HepG2 (cell line): Measurements from ENCODE around the gene TEX26. TPM values are rescaled to one million over a fixed set of nuclear protein-coding genes. Genes with fewer than 3 reads are reported as not detected.

Experiments
- GATA4 ChIP-seq: sonication (generic); IDR thresholded peaks from 2 replicates; pipeline ENCODE4 v1.6.1; 2016; ENCODE audit warnings: antibody characterized with exemption, low read depth, borderline replicate concordance
- MTERF4 ChIP-seq: sonication (generic); formaldehyde crosslinking; IDR thresholded peaks from 2 replicates; pipeline ENCODE4 v1.8.0; 2023; ENCODE audit warnings: mild to moderate bottlenecking, missing genetic modification reagents
- PITX1 ChIP-seq: sonication (generic); formaldehyde crosslinking; IDR thresholded peaks from 2 replicates; pipeline ENCODE4 v1.5.1; 2020; ENCODE audit warnings: mild to moderate bottlenecking, missing genetic modification reagents
- REST ChIP-seq, 2 experiments: IDR thresholded peaks; 2 replicates each; pipeline ENCODE4 v1.6.1; 2011 to 2012; ENCODE audit warnings: low read length in 2 of 2, borderline replicate concordance in 1 of 2, low read depth in 1 of 2, mild to moderate bottlenecking in 1 of 2, moderate library complexity in 1 of 2
- RNF219 ChIP-seq: sonication (generic); formaldehyde crosslinking; IDR thresholded peaks from 2 replicates; pipeline ENCODE4 v1.5.0; 2020; ENCODE audit warnings: mild to moderate bottlenecking, missing genetic modification reagents
- YY1 ChIP-seq: IDR thresholded peaks from 2 replicates; pipeline ENCODE4 v1.6.1; 2011; ENCODE audit warnings: low read length, low read depth, moderate library complexity, mild to moderate bottlenecking; ENCODE audit not compliant: insufficient read depth, insufficient replicate concordance
- ZBTB25 ChIP-seq: IDR thresholded peaks from 2 replicates; pipeline ENCODE4 v1.6.1; 2018; ENCODE audit warnings: missing genetic modification reagents
- ZNF274 ChIP-seq: sonication (generic); formaldehyde crosslinking; IDR thresholded peaks from 2 replicates; pipeline ENCODE4 v1.5.1; 2020; ENCODE audit warnings: mild to moderate bottlenecking, missing genetic modification reagents
- ZNF276 ChIP-seq: sonication (generic); formaldehyde crosslinking; IDR thresholded peaks from 2 replicates; pipeline ENCODE4 v1.4.0; 2020; ENCODE audit warnings: mild to moderate bottlenecking, low read depth, missing genetic modification reagents
- ZNF660 ChIP-seq: sonication (generic); formaldehyde crosslinking; IDR thresholded peaks from 2 replicates; pipeline ENCODE4 v1.5.1; 2020; ENCODE audit warnings: mild to moderate bottlenecking, low read depth, missing genetic modification reagents, borderline replicate concordance
- ZNF687 ChIP-seq: sonication (generic); formaldehyde crosslinking; IDR thresholded peaks from 2 replicates; pipeline ENCODE4 v1.5.1; 2020; ENCODE audit warnings: mild to moderate bottlenecking, missing genetic modification reagents, moderate library complexity
- polyA plus RNA-seq, 8 experiments: library from polyadenylated mRNA; depleted of rRNA in 3 of 8; stranded (reverse) in 7 of 8; unstranded in 1 of 8; fragments of >200 nt; fragmentation: Illumina TruSeq in 4 of 8; extraction: Trizol in 4 of 8; gene quantifications; 2 replicates each; pipeline versions ENCODE4 v1.2.1 to v1.2.3, GENCODE V29; 2011 to 2016; ENCODE audit warnings: low read depth in 4 of 8, missing spikeins in 1 of 8, mixed read lengths in 1 of 8; ENCODE audit not compliant: insufficient read depth in 1 of 8
- total RNA-seq, 5 experiments: library from RNA; depleted of rRNA; stranded (reverse); fragments of >200 nt; fragmentation: Illumina TruSeq; extraction: Trizol; gene quantifications; 2 replicates each; pipeline ENCODE4 v1.2.3, GENCODE V29; 2016; ENCODE audit warnings: low read depth in 1 of 5

Gene TEX26
- total and polyA plus RNA-seq, 2 of the 13 experiments (the other 11 are each of a cell fraction or from before 2014, with no cell fraction given) = not detected

GRCh38 chr13:30997697-30998096 is 65.2 kb downstream of the TEX26 start (continued):
- TF ChIP-seq ZNF687 (no peak), PITX1 (CRISPR knock-in tag) (no peak), GATA4 (no peak), YY1 (no peak), REST (IDR thresholded peaks at IDR 0.05; ENCODE audit: borderline replicate concordance in 1 of 2, low read depth in 1 of 2, low read length in 2 of 2) (no peak), ZBTB25 (no peak), ZNF274 (CRISPR knock-in tag) (no peak), ZNF276 (no peak), RNF219 (CRISPR knock-in tag) (no peak), ZNF660 (CRISPR knock-in tag) (no peak), MTERF4 (no peak)
